ENCODE data around the gene PSMB10.
"Not testable (repeated sequence)": the region's sequence is repeated elsewhere in the genome, so short reads cannot be mapped to it uniquely, and the experiment has no call there.

The PSMB10 gene

GRCh38 chr16:67941469-67942199 lies 5.0 kb upstream of the PSMB10 start:
- DNase-seq, result no peak

GRCh38 chr16:67940446-67941089 lies 3.9 kb upstream of the PSMB10 start:
- no peak for DNase-seq

GRCh38 chr16:67939507-67940445 lies 3.1 kb upstream of the PSMB10 start:
- DNase-seq, result peak; percentile 16

- not testable (repeated sequence) for DNase-seq
Observed at GRCh38 chr16:67937713-67938112, 1.1 kb upstream of the PSMB10 start.

- peak; percentile 84 for DNase-seq
Observed at GRCh38 chr16:67936880-67937605, 393 bp upstream of the PSMB10 start.

- DNase-seq, result peak; percentile 94
Observed at GRCh38 chr16:67935402-67936123, 1.1 kb downstream of the PSMB10 start.

- no peak for DNase-seq
Observed at GRCh38 chr16:67935101-67935401, 1.6 kb downstream of the PSMB10 start.

- no peak for DNase-seq
Observed at GRCh38 chr16:67934306-67935100, 2.1 kb downstream of the PSMB10 start.

GRCh38 chr16:67933805-67934204 lies 2.8 kb downstream of the PSMB10 start:
- DNase-seq, result no peak

- no peak for DNase-seq
Observed at GRCh38 chr16:67932462-67932840, 4.2 kb downstream of the PSMB10 start.

- DNase-seq, result no peak
Observed at GRCh38 chr16:67931712-67932461, 4.8 kb downstream of the PSMB10 start, which contains the start of gene CTRL. TSS of gene CTRL (minus strand) at chr16:67931862. CDS start at chr16:67931852, 10 bp downstream.

GRCh38 chr16:67930678-67931211 lies 5.9 kb downstream of the PSMB10 start:
- no peak for DNase-seq

- DNase-seq, result no peak
Observed at GRCh38 chr16:67930191-67930590, 6.5 kb downstream of the PSMB10 start.

GRCh38 chr16:67928561-67929364 lies 7.9 kb downstream of the PSMB10 start:
- DNase-seq, result peak; percentile 65

GRCh38 chr16:67928147-67928546 lies 8.5 kb downstream of the PSMB10 start:
- DNase-seq, result no peak

GRCh38 chr16:67927131-67927941 lies 9.3 kb downstream of the PSMB10 start:
- no peak for DNase-seq

- no peak for DNase-seq
Observed at GRCh38 chr16:67926181-67926750, 10.4 kb downstream of the PSMB10 start.

Measured in central memory CD4-positive, alpha-beta T cell (primary cell).